Kidney (tissue), 14 donors: ENCODE data around the gene NT5E. TPM values are rescaled to one million over a fixed set of nuclear protein-coding genes. Genes with fewer than 3 reads are reported as not detected.

Experiments
- DNase-seq, 5 donors: peaks; one replicate each; pipeline ENCODE4 v3.0.0-alpha.2; 2013 to 2020
- FAIRE-seq: peaks from 2 replicates; lab custom pipeline; 2012; peaks lifted over from hg19 to GRCh38; lab: Jason Lieb, UNC
- H3K27ac ChIP-seq, 2 donors: one replicate each; pipeline ENCODE4 v1.7.0; 2013; ENCODE audit warnings: low read depth in 2 of 2, low read length in 2 of 2, inconsistent platforms in 1 of 2
- H3K27me3 ChIP-seq: one replicate; pipeline ENCODE4 v1.7.1; 2013; ENCODE audit warnings: low read length, inconsistent platforms; ENCODE audit not compliant: control insufficient read depth, insufficient read depth
- H3K36me3 ChIP-seq, 3 donors: one replicate each; pipeline versions ENCODE4 v1.7.0 to v1.7.1; 2013; ENCODE audit warnings: low read length in 3 of 3, control low read depth in 1 of 3, inconsistent platforms in 1 of 3; ENCODE audit not compliant: insufficient read depth in 3 of 3, control insufficient read depth in 2 of 3
- H3K4me1 ChIP-seq, 3 donors: one replicate each; pipeline versions ENCODE4 v1.7.0 to v1.7.1; 2013; ENCODE audit warnings: low read length in 3 of 3, inconsistent platforms in 1 of 3, low read depth in 1 of 3; ENCODE audit not compliant: control insufficient read depth in 2 of 3, insufficient read depth in 2 of 3
- H3K4me3 ChIP-seq, 3 donors: one replicate each; pipeline versions ENCODE4 v1.7.0 to v1.8.1; 2013; ENCODE audit warnings: low read length in 3 of 3, control low read depth in 1 of 3, inconsistent platforms in 1 of 3
- H3K9ac ChIP-seq, 3 donors: one replicate each; pipeline versions ENCODE4 v1.7.0 to v1.7.1; 2013; ENCODE audit warnings: low read length in 3 of 3, control low read depth in 1 of 3, inconsistent platforms in 1 of 3
- H3K9me3 ChIP-seq, 3 donors: one replicate each; pipeline versions ENCODE4 v1.7.0 to v1.7.1; 2013; ENCODE audit warnings: low read length in 3 of 3, control low read depth in 1 of 3, inconsistent platforms in 1 of 3; ENCODE audit not compliant: control insufficient read depth in 2 of 3, insufficient read depth in 1 of 3
- CTCF ChIP-seq: IDR thresholded peaks from 3 replicates; pipeline ENCODE4 v1.5.1; 2012; ENCODE audit warnings: mild to moderate bottlenecking, moderate library complexity, borderline replicate concordance; ENCODE audit not compliant: insufficient read depth; ENCODE audit errors: extremely low read depth
- intact Hi-C: fragments of 100-400 bp; cut with DNase I; formaldehyde crosslinking; loops from one replicate; pipeline ENCODE4 v1.11.1; 2022
- polyA plus RNA-seq: library from polyadenylated mRNA; stranded (reverse); fragments of 350-450 nt; fragmentation: Illumina TruSeq; extraction: RNeasy Lipid Tissue Mini Kit (QIAGEN cat#74804); gene quantifications from one replicate; pipeline ENCODE4 v1.2.3, GENCODE V29; 2014; ENCODE audit warnings: low read depth, low replicate concordance; ENCODE audit not compliant: insufficient read depth
- total RNA-seq: library from RNA; stranded (reverse); fragmentation: NEBNext Ultra II Directional; extraction: Animal tissue kit (Norgen Biotek cat#: 25700); gene quantifications from one replicate; pipeline ENCODE4 v1.2.1, GENCODE V29; 2021
- donor health status: control.
- donor health status: control.
- donor health status: control.
- donor health status: control.
- donor health status: control.
- donor health status: DM: yes; HTN: yes; CAD: no.
- donor health status: Normal renal cell carcinoma (clear cell type).

The NT5E gene
- total and polyA plus RNA-seq, 2 donors from 2014 or later: 13.1 to 41.0 TPM

DNA sequence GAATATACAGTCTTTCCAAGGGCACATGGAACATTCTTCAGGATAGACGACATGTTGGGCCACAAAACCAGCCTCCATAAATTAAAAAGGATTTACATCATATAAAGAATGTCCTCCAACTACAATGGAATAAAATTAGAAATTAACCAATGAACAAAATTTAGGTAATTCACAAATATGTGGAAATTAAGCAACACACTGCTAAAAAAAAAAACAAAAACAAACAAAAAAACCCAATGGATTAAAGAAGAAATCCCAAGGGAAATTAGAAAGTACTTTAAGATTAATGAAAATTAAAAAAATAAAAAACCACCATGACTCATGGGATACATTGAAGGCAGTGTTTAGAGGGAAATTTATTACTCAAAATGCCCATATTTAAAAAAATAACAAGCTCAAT is 21.4 kb upstream of the NT5E start:
- no peaks in the 10 kb centered on the region for H3K27me3 ChIP-seq
- DNase-seq: no peak
- H3K9ac ChIP-seq: no peak overlapping the region
- no peak for TF ChIP-seq CTCF
- H3K36me3 ChIP-seq: no peaks in the 10 kb centered on the region
- no peak for FAIRE-seq
- peaks cover 0 to 4% (median 0%) of the 10 kb centered on the region in 3 donors for H3K9me3 ChIP-seq
- no peak overlapping the region for H3K27ac ChIP-seq
- H3K4me3 ChIP-seq: no peak overlapping the region
- intact Hi-C loops: no loop called here
- no peaks in the 10 kb centered on the region for H3K4me1 ChIP-seq

DNA sequence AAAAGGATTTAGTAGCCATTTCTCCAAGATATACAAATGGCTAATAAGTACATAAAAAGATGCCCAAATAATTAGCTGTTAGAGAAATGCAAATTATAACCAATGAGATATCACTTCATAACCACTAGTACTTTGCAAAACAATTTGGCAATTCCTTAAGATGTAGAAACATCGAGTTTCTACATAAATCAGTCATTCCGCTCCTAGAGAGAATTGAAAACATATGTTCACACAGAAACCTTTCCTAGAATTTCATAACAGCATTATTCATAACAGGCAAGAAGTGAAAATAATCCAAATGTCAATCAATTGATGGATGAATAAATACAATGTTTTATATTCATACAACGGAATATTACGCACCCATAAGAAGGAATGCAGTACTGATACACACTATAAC is 20.5 kb upstream of the NT5E start:
- Histone ChIP-seq H3K27me3 (no peaks in the 10 kb centered on the region), H3K36me3 (no peaks in the 10 kb centered on the region), H3K9ac (no peak overlapping the region), H3K4me1 (no peaks in the 10 kb centered on the region), H3K9me3 (peaks cover 0 to 4% (median 0%) of the 10 kb centered on the region in 3 donors), H3K4me3 (no peak overlapping the region), H3K27ac (no peak overlapping the region)
- TF ChIP-seq CTCF: no peak
- FAIRE-seq (no peak), DNase-seq (no peak)
- intact Hi-C loops: no loop called here

DNA sequence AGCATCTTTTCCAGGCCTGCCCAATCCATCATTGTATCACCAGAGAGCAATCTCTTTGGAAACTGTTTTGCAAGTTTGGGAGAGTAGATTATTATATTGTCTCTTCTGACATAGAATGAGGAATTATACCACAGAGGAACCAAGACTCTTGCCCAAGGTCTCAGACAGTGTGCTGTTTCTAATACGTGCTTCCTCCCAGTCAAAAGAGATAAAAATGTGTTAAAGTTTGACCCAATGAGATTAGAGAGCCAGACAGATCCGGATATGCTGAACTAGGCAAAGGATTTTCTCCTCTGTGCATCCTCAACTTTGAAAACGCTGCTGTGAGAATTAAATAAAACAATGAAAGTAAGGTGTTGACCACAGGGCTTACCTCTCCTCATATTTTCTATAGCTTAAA is 18.6 kb upstream of the NT5E start:
- H3K36me3 ChIP-seq: no peaks in the 10 kb centered on the region
- no peak overlapping the region for H3K9ac ChIP-seq
- H3K27me3 ChIP-seq: no peaks in the 10 kb centered on the region
- intact Hi-C loops: no loop called here
- no peaks in the 10 kb centered on the region for H3K4me1 ChIP-seq
- H3K9me3 ChIP-seq: no peaks in the 10 kb centered on the region
- no peak overlapping the region for H3K4me3 ChIP-seq
- TF ChIP-seq CTCF: no peak
- FAIRE-seq (no peak), DNase-seq (no peak)
- H3K27ac ChIP-seq: no peak overlapping the region

DNA sequence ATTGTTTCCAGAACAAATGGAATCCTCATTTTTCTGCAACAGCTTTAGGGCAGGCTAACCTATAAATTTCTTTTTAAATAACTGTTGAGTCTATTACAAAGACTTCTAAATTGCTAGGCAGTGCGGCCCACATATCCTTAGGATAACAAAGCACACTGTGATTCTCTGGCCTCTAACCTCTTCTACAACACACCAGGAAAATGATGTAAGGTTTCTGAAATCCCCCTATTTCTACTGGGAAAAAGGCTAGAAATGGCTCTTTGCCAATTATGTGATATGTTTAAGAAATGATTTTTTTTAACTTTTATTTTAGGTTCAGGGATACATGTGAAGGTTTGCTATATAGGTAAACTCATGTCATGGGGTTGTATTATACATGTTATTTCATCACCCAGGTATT is 17.3 kb upstream of the NT5E start:
- DNase-seq (no peak), FAIRE-seq (no peak)
- Histone ChIP-seq H3K9me3 (no peaks in the 10 kb centered on the region), H3K27me3 (no peaks in the 10 kb centered on the region), H3K4me1 (no peaks in the 10 kb centered on the region), H3K4me3 (no peak overlapping the region), H3K36me3 (no peaks in the 10 kb centered on the region), H3K27ac (no peak overlapping the region), H3K9ac (no peak overlapping the region)
- TF ChIP-seq CTCF: no peak
- intact Hi-C loops: no loop called here
